ENCODE results near the gene ANKRD13B. TPM values are rescaled to one million over a fixed set of nuclear protein-coding genes. Genes with fewer than 3 reads are reported as not detected.
A peak's percentile ranks its signal among the peaks of the same experiment; 100 is the strongest.

Gene ANKRD13B
- total RNA-seq (10 to 100 TPM; 10.5 to 23.4 (median 14.7) TPM), polyA plus RNA-seq (10 to 100 TPM in 1 of 2 donors, 1 to 10 TPM in 1; 3.6 to 11.4 TPM)
- long read RNA-seq, donor 1, partial matches to known transcripts: 0 of 2 reads
- long read RNA-seq, donor 1, other reads (novel, unspliced or antisense): 2 of 2 reads
- long read RNA-seq, donor 2, partial matches to known transcripts: 0 of 1 reads
- long read RNA-seq, donor 2, other reads (novel, unspliced or antisense): 0 of 1 reads
- long read RNA-seq, donor 3, partial matches to known transcripts: 7 of 12 reads
- long read RNA-seq, donor 3, other reads (novel, unspliced or antisense): 2 of 12 reads

DNA sequence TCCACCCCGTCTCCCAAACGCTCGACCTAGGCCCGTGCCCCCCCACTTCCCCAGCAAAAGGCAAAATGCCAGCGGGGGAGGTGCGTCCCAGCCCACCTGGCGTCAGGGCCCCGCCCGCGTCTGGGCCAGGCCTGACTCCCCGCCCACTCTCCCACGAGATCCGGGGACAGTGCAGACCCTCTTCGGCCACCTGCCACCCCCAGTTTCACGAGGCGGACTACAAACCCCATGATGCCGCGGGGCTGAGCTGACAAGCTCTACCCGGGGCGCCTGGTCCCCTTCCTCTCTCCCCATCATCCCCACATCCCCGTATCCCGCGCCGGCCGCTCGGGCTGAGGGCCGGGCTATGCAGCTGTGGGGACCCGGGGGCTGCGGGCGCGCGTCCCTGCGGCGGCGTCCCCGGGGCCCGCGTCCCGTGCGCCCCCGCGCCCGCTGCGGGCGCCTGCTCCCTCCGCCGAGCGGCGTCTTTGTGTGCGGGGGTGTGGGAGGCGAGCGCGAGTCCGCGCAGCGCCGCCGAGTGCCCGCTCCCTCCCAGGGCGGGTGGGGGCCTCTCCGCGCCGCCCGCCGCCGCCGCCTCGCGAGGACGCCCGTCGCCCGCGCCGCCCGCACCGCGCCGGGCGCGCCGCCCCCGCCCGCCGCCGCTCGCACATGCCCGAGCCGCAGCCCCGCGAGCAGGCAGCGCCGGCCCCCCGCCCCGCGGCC is at the start of gene ANKRD13B:
ANKRD13B (plus strand) TSS at position 283 of the 702 bp plus-strand sequence. CDS start 490 bp downstream, outside the sequence.
- Histone ChIP-seq H3K4me3 (peak within 1 kb of the TSS; percentile 67), H3K9me3 (no peaks in the 10 kb centered on the region), H3K4me1 (ENCODE audit: insufficient read depth) (peaks cover 34% of the 10 kb centered on the region), H3K27ac (peak within 1 kb of the TSS; percentile 49 to 50), H3K36me3 (no peaks in the 10 kb centered on the region), H3K27me3 (no peaks in the 10 kb centered on the region)
- intact Hi-C loops (cut with DNase I): no loop called here
- DNase-seq: peak; percentile 49 to 76 (median 73)
- 0 to 1% (median 0%) methylated on average over 27 to 92 of the region's 96 CpGs for WGBS, 3 donors
- TF ChIP-seq POLR2A (IDR thresholded peaks at IDR 0.05) (no peak), EP300 (IDR thresholded peaks at IDR 0.05) (no peak)
- TF ChIP-seq, protein P1, sequence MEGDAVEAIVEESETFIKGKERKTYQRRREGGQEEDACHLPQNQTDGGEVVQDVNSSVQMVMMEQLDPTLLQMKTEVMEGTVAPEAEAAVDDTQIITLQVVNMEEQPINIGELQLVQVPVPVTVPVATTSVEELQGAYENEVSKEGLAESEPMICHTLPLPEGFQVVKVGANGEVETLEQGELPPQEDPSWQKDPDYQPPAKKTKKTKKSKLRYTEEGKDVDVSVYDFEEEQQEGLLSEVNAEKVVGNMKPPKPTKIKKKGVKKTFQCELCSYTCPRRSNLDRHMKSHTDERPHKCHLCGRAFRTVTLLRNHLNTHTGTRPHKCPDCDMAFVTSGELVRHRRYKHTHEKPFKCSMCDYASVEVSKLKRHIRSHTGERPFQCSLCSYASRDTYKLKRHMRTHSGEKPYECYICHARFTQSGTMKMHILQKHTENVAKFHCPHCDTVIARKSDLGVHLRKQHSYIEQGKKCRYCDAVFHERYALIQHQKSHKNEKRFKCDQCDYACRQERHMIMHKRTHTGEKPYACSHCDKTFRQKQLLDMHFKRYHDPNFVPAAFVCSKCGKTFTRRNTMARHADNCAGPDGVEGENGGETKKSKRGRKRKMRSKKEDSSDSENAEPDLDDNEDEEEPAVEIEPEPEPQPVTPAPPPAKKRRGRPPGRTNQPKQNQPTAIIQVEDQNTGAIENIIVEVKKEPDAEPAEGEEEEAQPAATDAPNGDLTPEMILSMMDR (IDR thresholded peaks at IDR 0.05): no peak

DNA sequence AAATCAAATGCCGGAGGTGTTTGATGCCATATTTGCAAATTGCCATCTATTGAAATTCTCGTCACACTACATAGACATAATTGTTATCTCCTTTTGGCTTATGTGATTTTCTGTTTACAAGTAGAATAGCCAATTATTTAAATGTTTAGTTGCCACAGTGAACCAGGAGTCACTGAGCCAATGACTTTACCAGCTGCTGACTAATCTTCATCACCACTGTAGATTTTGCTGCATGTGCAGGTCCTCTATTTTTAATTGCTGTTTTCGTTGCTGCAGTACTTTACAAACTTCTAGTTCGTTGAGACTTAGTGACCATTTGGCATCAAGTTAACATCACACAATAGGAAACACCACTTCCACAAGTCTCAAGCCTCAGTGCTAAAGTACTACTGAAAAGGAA is 48.9 kb upstream of the ANKRD13B start:
- H3K4me3 ChIP-seq: no peak overlapping the region
- TF ChIP-seq POLR2A (IDR thresholded peaks at IDR 0.05) (no peak), EP300 (IDR thresholded peaks at IDR 0.05) (no peak)
- TF ChIP-seq, protein P1 (IDR thresholded peaks at IDR 0.05): no peak
- WGBS, 3 donors: 69 to 78% (median 70%) methylated on average over 4 of the region's 4 CpGs
- H3K36me3 ChIP-seq: no peaks in the 10 kb centered on the region
- H3K27ac ChIP-seq: no peak overlapping the region
- no peaks in the 10 kb centered on the region for H3K9me3 ChIP-seq
- no peaks in the 10 kb centered on the region for H3K4me1 ChIP-seq (ENCODE audit: insufficient read depth)
- no peaks in the 10 kb centered on the region for H3K27me3 ChIP-seq
- no peak for DNase-seq
- intact Hi-C loops (cut with DNase I): no loop called here

DNA sequence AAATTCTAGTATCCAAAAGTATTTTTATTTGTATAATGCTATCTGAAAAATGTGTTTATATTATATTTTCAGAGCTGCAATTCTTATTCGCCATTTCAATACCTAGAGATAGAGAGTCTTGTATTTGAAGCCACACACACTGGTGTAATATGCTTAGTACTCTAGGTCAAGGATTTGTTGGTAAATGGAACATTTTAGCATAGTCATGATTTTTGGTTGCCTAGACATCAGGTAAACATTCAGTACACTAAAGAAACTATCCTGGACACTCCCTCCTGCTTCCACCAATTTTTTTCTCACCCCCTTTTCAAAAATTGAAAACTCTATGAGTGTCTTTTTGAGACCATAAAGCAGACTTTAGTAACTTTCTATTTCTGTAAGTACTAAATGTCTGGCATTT is 46.8 kb upstream of the ANKRD13B start:
- no peaks in the 10 kb centered on the region for H3K9me3 ChIP-seq
- TF ChIP-seq EP300 (IDR thresholded peaks at IDR 0.05): no peak
- DNase-seq: no peak
- no peaks in the 10 kb centered on the region for H3K4me1 ChIP-seq (ENCODE audit: insufficient read depth)
- no peaks in the 10 kb centered on the region for H3K36me3 ChIP-seq
- intact Hi-C loops (cut with DNase I): no loop called here
- 27 to 64% (median 37%) methylated on average over 1 of the region's 1 CpG for WGBS, 3 donors
- no peak overlapping the region for H3K27ac ChIP-seq
- H3K4me3 ChIP-seq: no peak overlapping the region
- H3K27me3 ChIP-seq: no peaks in the 10 kb centered on the region

DNA sequence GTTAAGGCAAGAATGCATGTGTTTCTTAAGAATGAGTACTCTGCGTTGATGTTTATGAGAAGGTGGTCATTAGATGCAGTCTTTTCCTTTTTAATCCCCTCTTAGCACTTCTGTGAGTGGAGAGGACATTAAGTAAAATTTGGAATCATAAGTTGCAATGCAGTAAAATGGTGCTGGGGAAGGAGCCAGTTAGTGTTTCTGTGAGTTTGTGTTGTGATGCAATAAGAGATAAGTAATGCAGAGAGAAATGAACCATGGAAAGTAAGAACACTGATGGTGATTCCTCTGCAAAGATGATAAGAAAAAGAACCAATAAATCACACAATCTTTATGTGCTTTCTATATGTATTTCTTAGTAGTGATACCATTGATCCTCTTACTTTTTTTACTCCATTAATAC is 46.1 kb upstream of the ANKRD13B start:
- intact Hi-C loops (cut with DNase I): no loop called here
- no peak overlapping the region for H3K4me3 ChIP-seq
- no peaks in the 10 kb centered on the region for H3K27me3 ChIP-seq
- TF ChIP-seq EP300 (IDR thresholded peaks at IDR 0.05): no peak
- TF ChIP-seq, protein P1 (IDR thresholded peaks at IDR 0.05): no peak
- TF ChIP-seq POLR2A (IDR thresholded peaks at IDR 0.05): no peak
- no peaks in the 10 kb centered on the region for H3K9me3 ChIP-seq
- DNase-seq: no peak
- H3K4me1 ChIP-seq (ENCODE audit: insufficient read depth): no peaks in the 10 kb centered on the region
- H3K36me3 ChIP-seq: no peaks in the 10 kb centered on the region
- no peak overlapping the region for H3K27ac ChIP-seq
- WGBS, 3 donors: 71 to 86% (median 78%) methylated on average over 1 of the region's 1 CpG
